ENCODE results near the gene PRICKLE1.

The PRICKLE1 gene

GRCh38 chr12:42589465-42590329, at the start of gene PRICKLE1:
Gene PRICKLE1, minus strand, starts transcription at chr12:42589746. Its CDS starts 117,230 bp downstream, at chr12:42472516.
- no peak for DNase-seq

- no peak for DNase-seq
These were observed 49.2 kb upstream of the PRICKLE1 start for GRCh38 chr12:42638697-42639096.

GRCh38 chr12:42638011-42638410, 48.5 kb upstream of the PRICKLE1 start:
- no peak for DNase-seq

GRCh38 chr12:42636993-42637392, 47.4 kb upstream of the PRICKLE1 start:
- no peak for DNase-seq

- DNase-seq = no peak
These were observed 44.0 kb upstream of the PRICKLE1 start for GRCh38 chr12:42633594-42633993.

GRCh38 chr12:42631513-42631912, 42.0 kb upstream of the PRICKLE1 start:
- DNase-seq = no peak

- DNase-seq = no peak
These were observed 40.8 kb upstream of the PRICKLE1 start for GRCh38 chr12:42630314-42630713.

GRCh38 chr12:42627151-42627550, 37.6 kb upstream of the PRICKLE1 start:
- DNase-seq = no peak

- DNase-seq = no peak
These were observed 36.1 kb upstream of the PRICKLE1 start for GRCh38 chr12:42625611-42626010.

- DNase-seq = no peak
These were observed 28.1 kb upstream of the PRICKLE1 start for GRCh38 chr12:42617622-42618021.

- DNase-seq = no peak
These were observed 25.5 kb upstream of the PRICKLE1 start for GRCh38 chr12:42615006-42615405.

GRCh38 chr12:42612231-42612613, 22.7 kb upstream of the PRICKLE1 start:
- DNase-seq = no peak

- DNase-seq = no peak
These were observed 22.2 kb upstream of the PRICKLE1 start for GRCh38 chr12:42611571-42612230.

- DNase-seq = no peak
These were observed 20.1 kb upstream of the PRICKLE1 start for GRCh38 chr12:42609605-42610004.

- DNase-seq = no peak
These were observed 18.8 kb upstream of the PRICKLE1 start for GRCh38 chr12:42608196-42608825.

- DNase-seq = no peak
These were observed 18.1 kb upstream of the PRICKLE1 start for GRCh38 chr12:42607584-42608058.

GRCh38 chr12:42606471-42606870, 16.9 kb upstream of the PRICKLE1 start:
- DNase-seq = no peak

GRCh38 chr12:42605685-42606084, 16.1 kb upstream of the PRICKLE1 start:
- DNase-seq = no peak

GRCh38 chr12:42603246-42603990, 13.9 kb upstream of the PRICKLE1 start:
- no peak for DNase-seq

- DNase-seq = no peak
These were observed 4.3 kb upstream of the PRICKLE1 start for GRCh38 chr12:42593874-42594273.

GRCh38 chr12:42590330-42590934, 886 bp upstream of the PRICKLE1 start:
- no peak for DNase-seq

All from amniotic stem cell (primary cell).